Hepatocyte (in vitro differentiated cells): ENCODE results near the gene TBC1D2.

Source experiments
- CTCF ChIP-seq: fragments of 200-600 bp; sonication (generic); IDR thresholded peaks from 2 replicates; pipeline ENCODE4 v1.5.1; 2016; ENCODE audit warnings: antibody characterized with exemption, mild to moderate bottlenecking; ENCODE audit not compliant: poor library complexity
- EZH2 ChIP-seq: fragments of 200-600 bp; sonication (generic); IDR thresholded peaks from 2 replicates; pipeline ENCODE4 v1.6.1; 2016; ENCODE audit warnings: antibody characterized with exemption, mild to moderate bottlenecking, borderline replicate concordance

- peak; percentile 31 for TF ChIP-seq CTCF
- no peak for TF ChIP-seq EZH2
Observed at GRCh38 chr9:98234245-98234825, 21.1 kb downstream of the TBC1D2 start.
